AG04449 (cell line): ENCODE measurements around the gene ERC2.

Experiments
- CTCF ChIA-PET: fragments of 350-600 bp; formaldehyde crosslinking; extraction: SDS; loops from one replicate; lab custom pipeline; 2021; ENCODE audit warnings: antibody characterized with exemption; lab: Yijun Ruan, JAX
- POLR2A ChIA-PET: fragments of 400-600, 350-600 bp; formaldehyde crosslinking; extraction: SDS; loops from one replicate; lab custom pipeline; 2020; ENCODE audit warnings: antibody characterized with exemption, inconsistent platforms; lab: Yijun Ruan, JAX
- DNase-seq: peaks from one replicate; pipeline ENCODE4 v3.0.0-alpha.2; 2010; ENCODE audit warnings: low read depth, low spot score
- H3K4me3 ChIP-seq: 2 replicates; pipeline ENCODE4 v1.5.1; 2011; ENCODE audit warnings: low read depth, mild to moderate bottlenecking, control low read depth, low read length
- TF ChIP-seq, protein P1 (sequence below): IDR thresholded peaks from one replicate; pipeline ENCODE4 v1.5.1; 2011; ENCODE audit warnings: mild to moderate bottlenecking, moderate library complexity, low read length, control low read depth, inconsistent platforms; ENCODE audit not compliant: insufficient read depth; ENCODE audit errors: missing control alignments

ERC2 gene

DNA sequence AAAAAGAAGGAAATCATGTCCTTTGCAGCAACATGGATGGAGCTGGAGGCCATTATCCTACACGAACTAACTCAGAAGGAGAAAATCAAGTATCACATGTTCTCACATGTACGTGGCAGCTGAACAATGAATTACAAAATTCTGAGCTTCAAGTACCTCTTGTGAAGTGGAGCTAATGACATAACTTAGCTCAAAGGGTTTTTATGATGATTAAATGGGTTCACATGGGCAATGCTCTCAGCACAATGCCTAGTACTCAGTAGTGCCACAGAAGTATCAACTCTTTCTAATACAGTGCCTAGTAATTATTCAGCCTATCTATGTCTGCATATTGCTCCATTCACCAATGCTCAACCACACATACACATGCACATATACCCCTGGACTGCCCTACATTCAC lies 573.7 kb downstream of the ERC2 start:
- TF ChIP-seq, protein P1, sequence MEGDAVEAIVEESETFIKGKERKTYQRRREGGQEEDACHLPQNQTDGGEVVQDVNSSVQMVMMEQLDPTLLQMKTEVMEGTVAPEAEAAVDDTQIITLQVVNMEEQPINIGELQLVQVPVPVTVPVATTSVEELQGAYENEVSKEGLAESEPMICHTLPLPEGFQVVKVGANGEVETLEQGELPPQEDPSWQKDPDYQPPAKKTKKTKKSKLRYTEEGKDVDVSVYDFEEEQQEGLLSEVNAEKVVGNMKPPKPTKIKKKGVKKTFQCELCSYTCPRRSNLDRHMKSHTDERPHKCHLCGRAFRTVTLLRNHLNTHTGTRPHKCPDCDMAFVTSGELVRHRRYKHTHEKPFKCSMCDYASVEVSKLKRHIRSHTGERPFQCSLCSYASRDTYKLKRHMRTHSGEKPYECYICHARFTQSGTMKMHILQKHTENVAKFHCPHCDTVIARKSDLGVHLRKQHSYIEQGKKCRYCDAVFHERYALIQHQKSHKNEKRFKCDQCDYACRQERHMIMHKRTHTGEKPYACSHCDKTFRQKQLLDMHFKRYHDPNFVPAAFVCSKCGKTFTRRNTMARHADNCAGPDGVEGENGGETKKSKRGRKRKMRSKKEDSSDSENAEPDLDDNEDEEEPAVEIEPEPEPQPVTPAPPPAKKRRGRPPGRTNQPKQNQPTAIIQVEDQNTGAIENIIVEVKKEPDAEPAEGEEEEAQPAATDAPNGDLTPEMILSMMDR = no peak
- DNase-seq = no peak
- POLR2A ChIA-PET = no interaction called here
- CTCF ChIA-PET = no interaction called here
- H3K4me3 ChIP-seq = no peak overlapping the region

DNA sequence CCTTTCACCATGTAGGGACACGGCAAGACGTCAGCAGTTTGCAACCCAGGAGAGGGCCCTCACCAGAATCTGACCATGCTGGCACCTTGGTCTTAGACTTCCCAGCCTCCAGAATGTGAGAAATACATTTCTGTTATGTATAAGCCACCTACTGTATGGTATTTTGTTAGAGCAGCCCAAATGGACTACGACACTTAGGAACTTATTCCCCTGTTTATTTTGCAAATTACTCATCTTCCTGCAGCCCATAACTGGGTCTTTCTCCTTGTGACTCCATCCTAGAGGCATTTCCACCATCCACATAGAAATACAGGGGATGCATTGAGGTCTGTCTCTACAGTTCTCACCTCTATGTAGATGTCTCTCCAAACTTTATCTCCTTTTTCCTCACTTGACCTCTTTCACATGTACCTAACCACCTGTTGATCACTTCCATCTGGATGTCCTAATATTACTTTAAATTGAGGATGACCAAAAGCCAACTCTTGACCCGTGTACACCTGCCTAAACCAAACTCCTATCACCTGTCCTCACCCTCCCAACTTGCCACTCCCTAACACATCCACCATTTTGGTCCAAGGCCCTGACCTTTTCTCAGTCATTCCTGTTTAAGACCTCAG lies 575.1 kb downstream of the ERC2 start:
- POLR2A ChIA-PET = no interaction called here
- TF ChIP-seq, protein P1 = no peak
- no peak overlapping the region for H3K4me3 ChIP-seq
- CTCF ChIA-PET = no interaction called here
- peak; percentile 17 for DNase-seq

DNA sequence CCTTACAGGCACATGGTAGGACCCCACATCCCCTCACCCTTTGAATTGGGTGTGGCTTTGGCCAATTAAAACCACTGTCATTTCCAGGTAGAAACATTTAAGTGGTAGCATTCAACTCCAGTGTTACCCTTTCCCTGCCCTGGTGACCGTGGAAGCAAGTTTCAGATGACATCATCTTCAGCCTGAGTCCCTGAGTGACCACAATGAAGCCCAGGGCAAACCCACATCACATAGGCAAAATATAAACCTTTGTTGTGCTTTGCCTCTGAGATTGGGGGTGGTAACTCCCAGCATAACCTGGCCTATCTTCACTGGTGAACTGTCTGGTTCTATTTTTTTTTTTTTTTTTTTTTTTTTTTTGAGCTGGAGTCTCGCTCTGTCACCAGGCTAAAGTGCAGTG lies 577.2 kb downstream of the ERC2 start:
- POLR2A ChIA-PET = no interaction called here
- CTCF ChIA-PET = no interaction called here
- TF ChIP-seq, protein P1 = no peak
- DNase-seq = no peak
- no peak overlapping the region for H3K4me3 ChIP-seq

DNA sequence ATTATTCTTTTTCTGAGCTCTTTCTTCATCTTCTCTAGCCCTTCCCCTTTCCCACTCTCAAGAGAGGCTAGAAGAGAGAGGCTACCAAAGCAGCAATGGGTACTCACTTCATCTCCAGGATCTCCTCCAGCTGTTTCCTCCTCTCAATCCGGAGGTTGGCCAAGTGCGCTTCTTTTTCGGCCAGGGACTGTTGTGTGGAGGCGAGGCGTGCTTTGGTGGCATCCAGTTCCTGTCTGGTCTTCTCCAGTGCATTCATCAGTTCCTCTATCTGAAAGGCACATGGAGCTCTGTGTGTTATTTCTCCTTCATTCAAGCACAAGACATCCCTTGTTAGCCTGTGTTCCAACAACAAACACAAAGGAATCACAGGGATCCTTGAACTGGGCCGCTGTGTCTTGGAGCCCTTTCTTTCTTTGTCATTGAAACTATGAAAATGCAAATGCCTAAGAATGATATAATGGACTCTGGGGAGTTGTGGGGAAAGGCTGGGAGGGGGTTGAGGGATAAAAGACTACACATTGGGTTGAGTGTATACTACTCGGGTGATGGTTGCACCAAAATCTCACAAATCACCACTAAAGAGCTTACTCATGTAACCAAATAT lies 579.9 kb downstream of the ERC2 start:
- CTCF ChIA-PET = interaction anchor here (0.9 kb wide), 1 partner anchor 9 kb away, joined by 3 read pairs; no protein-coding TSS in a partner anchor
- POLR2A ChIA-PET = no interaction called here
- no peak overlapping the region for H3K4me3 ChIP-seq
- no peak for DNase-seq
- TF ChIP-seq, protein P1 = no peak

DNA sequence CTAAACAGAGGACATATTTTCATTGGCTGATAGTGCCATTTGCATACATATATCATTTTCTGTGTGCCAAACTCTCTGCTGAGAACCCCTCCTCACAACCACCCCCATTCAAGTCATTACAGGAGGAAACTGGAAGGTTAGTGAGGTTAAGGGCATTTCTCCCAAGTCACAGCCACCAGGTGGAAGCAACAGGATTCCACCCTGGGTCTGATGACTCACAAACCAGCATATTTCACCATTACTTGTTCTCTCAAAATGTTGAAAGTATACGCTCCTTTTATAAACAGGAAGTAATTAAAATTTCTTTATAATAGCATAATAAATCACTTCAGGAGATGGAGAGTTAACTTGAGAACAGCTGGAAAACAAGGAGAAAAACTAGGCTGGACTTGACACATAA lies 582.5 kb downstream of the ERC2 start:
- CTCF ChIA-PET = no interaction called here
- POLR2A ChIA-PET = no interaction called here
- DNase-seq = no peak
- H3K4me3 ChIP-seq = no peak overlapping the region
- TF ChIP-seq, protein P1 = no peak

DNA sequence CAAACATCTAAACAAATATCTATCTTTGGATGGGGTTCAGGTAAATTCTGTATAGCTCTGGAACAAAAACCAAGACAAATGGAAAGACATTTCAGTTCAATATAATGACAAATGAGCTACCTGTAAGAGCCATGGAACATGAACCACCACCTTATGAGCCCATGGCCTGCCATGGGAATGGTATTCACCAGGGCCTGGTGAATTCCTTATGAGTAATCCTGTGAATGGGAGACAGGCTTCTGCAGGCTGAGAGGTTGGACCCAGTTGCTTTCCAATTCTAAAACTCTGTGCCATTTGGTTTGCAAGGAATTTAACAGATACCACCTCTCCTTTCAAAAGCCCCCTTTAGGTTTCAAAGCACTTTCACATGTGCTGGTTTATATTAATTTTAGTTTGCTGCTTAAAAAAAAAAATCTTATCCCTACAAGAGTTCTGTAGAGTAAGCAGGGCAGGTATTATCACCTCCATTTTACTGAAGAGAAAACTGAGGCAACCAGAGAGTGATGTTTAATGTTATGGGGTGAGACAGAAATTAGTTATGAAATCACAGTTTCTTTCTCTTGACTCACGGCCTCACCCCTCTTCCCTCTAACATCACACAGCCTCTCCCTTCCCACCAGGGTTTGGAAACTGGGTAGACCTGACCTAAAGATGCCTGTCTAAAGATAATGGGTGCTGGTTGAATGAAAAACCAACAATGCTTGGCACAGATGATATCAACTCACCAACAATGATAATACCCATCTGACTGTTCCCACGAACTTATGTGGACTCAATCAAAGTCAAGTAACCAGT lies 583.6 kb downstream of the ERC2 start:
- DNase-seq = no peak
- no peak overlapping the region for H3K4me3 ChIP-seq
- ChIA-PET POLR2A (no interaction called here), CTCF (no interaction called here)
- TF ChIP-seq, protein P1 = no peak
